HG02759 (cell line): ENCODE data around the gene ATF4.
"Not testable (repeated sequence)": the region's sequence is repeated elsewhere in the genome, so short reads cannot be mapped to it uniquely, and the experiment has no call there.

Source experiments
- ATAC-seq: cut with Tn5 transposase; IDR thresholded peaks from one replicate; pipeline ENCODE4 v1.9.1; 2021; ENCODE audit warnings: mild to moderate bottlenecking, moderate library complexity; ENCODE audit not compliant: unreplicated experiment

Gene ATF4

DNA sequence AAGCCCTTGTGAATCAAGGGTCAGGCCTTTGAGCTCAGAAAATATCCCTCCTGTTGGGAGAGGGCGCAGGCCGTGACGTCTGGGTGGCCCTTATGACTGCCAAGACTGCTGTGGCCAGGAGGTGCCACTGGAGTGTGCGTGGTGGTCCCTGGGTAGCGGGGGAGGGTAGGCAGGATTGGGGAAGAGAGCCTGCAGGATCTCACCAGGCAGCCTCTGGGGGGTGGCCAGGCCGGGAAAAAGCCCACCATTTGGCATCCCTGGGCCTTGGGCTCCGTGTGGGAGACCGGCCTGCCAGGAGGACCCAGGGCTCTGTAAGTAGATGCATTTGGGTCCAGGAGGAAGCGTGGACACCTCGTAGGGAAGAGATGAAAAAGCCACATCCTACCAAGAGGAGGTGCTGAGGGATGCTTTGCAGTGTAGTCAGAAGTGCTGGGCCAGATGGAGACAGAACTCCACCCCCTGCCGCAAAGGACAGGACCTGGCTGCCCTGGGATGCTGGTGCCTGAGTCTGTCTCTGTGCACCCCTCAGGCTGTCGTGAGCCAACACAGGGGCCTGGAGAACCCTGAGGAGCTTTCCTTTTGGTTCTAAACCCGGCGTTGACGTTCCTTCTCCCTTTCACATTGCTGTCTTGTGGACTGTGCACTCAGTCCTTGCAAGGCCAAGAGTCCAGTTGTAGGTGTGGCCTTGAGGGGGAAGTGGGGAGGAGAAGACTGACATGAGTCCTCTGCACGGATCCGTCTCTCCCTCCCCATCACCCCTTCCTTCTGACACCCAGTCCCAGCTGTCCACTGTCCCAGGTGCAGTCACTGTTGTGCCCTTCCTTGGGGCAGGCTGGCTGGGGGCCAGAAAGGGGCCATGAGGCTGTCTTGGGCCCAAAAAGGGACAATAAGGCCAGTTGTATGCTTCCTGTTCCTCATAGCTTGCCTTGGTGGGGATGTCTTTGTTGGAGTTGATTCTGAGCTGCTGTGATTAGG is 31.0 kb upstream of the ATF4 start:
- no peak for ATAC-seq

DNA sequence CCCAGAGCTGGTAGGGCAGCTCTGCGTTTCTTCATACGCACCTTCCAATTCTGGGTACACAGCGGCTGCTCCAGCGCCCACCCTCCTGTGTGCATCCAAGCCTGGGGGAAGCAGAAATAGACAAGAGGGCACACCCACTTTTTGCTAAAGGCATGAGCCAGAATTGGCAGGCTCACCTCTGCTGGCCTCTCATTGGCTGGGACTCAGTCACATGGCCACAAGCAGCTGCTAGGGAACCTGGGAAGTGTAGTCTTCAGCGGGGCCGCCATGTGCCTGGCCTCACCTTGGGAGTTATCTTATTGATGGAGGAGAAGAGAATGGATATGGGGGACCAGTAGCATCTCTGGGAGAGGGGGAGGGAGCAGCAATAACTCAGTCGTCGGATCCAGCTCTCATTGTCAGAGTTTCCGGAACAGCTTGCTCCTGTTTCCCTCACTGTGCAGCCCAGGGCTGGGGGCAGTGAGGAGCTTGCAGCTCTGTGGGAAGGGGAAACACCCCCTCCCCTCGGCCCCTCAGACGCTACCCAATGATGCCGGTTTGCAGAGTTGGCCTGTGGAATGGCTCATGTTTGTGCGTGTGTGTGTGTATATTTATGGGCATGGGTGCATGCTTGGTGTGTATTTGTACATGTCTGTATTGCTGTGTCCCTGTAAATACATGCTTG is 30.1 kb upstream of the ATF4 start:
- peak; percentile 76 for ATAC-seq

DNA sequence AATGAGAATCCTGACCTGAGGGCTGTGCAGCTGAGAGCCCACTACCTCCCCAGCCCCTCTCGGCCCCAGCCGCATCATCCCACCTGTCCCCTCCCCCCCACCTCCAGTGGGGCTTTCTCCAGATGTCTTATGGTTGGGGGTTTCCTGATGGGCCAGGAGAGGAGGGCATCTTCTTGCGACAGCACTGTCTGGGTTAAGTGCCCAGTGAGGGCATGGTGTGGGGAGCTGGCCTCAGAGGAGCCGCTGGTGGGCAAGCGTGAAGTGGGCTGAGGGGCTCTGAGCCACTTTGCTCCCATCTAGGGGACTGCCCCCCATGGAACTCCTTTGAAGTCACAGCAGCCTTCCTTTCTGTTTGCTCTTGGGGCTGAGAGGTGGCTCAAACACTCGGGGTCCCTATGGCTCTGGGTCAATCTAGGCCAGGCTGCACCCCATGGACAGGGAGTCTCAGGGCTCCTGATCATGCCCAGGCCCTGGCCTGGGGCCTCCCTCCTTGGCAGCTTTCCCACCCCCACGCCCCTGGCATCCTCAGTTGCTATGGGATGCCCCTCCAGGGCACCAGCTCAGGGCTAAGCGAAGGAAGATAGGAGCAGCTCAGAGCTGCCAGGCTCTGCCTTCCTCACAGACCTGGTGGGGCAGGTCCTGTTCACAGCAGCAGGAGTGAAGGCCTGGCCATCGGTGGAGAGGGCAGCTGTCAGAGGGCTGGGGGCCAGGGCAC is 29.2 kb upstream of the ATF4 start:
- no peak for ATAC-seq

DNA sequence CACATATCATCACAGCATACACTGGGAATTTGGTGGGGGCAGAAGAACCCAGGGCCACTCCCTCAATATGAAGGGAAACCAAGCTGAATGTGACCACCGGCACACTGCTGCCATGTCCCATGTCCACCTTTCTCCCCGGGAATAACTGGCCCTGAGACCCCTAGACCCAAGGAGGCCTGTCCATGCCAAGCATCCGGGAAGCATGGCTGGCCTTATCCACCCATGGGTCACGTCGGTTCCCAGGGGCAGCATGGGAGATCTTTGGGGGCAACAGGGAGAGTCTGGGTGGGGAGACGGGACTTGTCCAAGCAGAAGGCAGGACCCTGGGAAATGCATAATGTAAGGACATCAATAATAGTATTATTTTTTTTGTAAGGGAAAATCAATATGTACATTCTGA is 28.7 kb upstream of the ATF4 start:
- ATAC-seq: no peak

DNA sequence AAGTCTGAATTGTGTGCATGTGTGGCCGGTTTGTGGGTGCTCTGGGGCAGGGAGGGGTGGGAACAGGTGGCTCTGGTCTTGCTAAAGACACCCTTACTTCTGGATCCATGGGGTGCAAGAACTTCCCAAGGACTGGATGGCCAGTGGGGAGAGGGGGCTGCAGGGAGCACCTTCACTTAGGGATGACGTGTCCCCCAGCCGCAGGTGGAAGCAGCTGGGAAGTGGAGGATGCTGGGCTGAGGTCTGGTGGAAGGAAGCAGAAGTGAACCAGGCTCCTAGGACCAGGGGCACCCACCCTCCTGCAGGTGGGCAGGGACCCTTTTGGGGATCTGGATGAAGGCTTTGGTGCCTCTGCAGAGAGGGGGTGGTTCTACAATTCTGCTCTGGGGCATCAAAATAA is 28.2 kb upstream of the ATF4 start:
- no peak for ATAC-seq

DNA sequence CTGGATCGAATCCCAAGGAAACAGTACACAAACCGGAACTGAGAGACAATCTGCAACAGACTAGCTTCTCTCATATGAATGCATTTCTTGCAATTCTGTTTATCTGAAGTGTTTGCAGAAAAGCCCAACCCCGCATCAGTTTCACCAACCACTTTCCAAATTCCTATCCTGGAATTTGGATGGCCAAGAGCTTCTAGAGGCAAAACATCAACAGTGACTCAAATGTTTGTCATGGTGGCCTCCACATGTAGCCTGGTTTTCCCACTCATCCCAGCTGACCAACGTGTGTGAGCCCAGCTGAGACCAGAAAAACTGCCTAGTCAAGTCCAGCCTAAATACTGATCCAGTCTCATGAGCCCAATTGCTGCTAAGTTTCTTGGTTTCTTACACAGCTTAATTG is 26.6 kb upstream of the ATF4 start:
- no peak for ATAC-seq

DNA sequence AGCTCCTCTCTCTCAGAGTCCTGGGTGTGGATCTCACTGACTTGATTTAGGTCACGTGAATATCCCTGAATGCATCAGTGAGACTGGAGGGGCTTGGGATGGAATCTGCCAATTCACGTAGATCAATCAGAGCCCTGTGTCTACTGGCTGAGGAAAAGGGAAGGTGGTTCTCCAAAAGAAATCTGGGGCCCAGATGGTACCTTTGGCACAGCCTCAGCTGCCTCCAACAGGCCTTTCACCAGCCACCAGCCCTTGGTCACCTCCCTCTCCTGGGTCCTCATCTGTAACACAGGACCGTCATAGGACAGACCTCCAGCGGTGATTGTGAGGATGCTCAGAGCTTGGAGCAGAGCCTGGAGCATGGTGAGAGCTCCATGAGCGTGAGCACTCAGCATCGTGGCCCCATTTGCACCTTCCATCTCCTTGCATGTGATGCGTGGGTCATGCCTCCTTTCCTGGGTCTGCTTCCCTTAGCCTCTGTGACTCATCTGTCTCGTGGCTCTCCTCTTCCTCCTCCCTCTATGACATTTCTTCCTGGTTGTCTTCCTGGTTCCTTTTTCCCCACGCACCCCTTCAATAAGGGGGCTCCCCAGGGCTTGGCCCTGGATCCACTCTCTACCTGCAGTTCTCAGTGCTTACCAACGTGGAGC is 25.8 kb upstream of the ATF4 start:
- ATAC-seq: no peak

DNA sequence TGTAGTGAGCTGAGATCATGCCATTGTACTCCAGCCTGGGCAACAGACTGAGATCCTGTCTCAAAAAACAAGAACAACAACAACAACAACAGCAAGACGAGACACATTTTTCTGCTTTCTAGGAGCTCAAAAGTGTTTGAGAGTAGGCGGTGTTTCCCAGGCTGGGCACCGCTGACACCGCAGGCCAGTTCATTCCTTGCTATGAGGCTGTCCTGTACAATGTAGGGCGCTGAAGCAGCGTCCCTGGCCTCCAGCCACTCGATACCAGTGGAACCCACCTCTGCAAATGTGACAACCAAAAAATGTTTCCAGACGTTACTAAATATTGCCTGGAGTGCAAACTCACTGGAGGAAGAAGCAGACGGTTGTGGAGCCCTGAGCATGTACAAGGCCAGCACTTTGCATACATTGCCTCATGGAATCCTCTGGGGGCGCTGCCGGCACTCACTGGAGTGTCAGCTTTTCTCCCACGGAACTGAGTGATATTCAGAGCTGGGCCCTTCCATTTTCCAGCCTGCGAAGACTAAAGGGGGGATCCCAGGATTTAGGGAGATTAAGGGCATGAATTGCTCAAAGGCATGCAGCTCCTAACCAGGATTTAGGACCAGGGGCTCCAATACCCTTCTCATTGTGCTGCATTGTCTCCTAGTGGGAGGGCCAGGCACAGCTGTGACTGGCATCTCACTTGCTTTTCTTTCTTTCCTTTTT is 24.1 kb upstream of the ATF4 start:
- ATAC-seq: no peak

DNA sequence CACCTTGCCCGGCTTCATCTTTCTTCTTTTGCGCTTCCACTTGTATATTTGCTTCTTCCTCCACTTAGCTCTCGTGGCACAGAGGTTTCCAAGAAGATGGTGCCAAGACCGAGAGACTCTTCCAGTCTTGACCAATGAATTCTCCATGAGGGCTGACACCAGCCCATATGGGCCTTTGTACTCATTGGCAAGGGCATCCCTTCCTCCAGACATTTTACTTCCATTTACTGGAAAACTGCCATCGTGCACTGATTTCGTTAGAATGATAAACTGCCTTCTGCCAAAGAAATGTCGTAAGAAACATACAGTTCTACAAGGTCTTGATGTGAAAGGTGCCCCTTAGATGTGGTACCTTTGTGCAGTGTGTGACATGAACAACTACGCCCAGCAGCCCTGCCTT is 22.9 kb upstream of the ATF4 start:
- no peak for ATAC-seq

DNA sequence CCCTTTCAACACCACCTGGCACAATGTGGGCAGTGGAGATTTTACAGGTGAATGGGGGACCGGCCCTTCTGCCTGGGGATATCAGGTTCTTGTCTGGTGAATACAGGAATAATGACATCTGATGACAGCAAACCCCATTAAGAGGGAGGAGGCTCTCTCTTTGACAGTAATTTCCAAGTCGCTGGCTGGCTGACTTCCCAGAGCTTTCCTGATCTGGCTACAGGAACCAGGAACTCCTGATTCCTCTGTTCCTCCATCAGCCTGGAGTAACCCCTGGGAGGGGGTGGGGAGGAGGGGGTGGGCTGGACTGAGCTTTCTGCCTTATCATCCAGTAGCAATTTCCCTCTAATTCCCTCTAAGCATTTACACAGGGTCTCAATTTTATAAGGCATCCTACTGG is 22.0 kb upstream of the ATF4 start:
- no peak for ATAC-seq

DNA sequence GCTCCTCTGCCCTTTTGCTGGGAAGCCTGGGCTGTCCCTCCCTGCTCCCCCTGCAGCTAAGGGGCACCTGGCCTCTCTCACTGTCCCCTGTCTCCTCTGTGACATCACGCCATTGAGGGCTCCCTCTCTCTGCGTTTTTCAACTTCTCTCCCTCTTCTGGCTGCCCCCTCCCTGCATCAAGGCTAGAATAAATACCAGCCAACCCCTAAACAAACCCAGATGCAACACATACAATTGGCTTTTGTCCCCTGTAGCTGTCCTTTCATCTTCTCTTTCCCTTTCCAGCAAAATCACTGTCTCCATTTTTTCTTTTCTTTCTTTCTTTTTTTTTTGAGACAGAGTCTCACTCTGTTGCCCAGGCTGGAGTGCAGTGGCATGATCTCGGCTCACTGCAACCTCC is 21.6 kb upstream of the ATF4 start:
- ATAC-seq: no peak

DNA sequence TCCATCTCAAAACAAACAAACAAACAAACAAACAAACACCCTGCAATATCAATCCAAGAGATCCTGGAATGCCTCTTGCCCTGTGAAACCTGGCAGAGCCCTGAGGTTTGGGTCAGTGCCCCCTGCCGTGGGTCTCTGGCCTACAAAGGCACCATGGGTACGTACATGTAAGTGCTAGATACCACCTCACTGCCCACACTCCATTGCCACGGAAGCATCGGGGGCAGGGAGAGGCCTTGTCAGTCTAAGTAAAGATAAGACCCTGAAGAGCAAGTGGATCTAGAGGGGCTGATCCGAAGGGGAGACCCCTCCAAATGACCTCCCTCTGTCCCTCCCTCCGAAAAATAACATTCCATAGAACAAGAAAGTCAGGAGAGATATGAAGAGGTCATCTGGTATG is 20.3 kb upstream of the ATF4 start:
- no peak for ATAC-seq

DNA sequence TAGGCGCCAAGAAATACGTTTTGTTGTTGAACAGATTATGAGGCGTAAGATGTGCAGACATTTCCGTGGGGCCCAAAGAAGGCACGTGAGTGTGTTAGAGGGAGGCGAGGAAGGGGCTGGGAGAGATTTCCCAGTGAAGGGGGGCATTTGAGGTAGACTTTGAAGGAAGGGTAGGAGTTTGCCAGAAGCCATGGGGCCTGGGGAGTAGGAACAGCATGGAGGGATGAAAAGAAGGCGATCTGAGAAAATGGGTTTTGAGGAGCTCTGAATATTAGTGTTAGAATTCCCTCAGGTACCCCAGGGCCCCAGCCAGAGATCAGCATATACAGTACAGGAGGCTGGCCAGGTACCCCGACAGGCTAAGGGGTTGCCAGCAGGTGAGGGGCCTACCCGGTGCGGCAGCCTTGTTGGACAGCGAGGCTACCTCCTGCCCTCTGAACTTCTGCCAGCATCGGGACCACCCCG is 18.7 kb upstream of the ATF4 start:
- no peak for ATAC-seq

DNA sequence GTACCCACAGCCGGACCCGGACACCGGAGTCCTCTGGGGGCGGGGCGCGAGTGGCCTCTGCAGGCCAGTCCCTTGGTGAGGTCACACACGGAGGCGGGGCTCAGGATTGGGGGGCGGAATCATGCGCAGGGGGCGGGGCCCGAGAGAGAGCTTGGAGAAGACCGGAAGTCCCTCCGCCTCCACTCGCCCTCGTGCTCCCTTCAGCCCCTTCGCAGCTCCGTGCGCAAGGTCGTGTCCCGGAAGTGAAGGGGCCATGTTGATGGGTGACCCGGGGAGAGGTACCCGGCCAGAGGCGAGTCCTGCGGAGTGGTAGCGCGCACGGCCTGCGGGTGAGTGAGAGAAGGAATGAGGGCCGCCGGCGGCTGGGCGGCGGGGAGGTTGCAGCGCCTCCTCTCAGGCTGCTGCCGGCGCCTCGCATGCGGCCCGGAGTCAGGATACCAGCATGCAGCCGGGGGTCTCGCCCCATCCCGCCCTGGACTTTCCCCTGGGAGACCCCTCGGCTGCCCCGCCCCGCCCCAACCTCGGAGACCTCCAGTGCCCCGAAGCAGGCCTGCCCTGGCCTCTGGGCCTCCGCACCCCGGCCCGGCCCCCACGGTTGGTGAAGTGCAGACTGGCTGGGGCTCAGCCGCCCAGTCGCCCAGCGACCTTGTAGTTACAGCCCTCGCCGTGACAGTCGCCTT is 18.1 kb upstream of the ATF4 start, which contains the start of gene MIEF1:
Gene MIEF1, plus strand, starts transcription at position 182 of the 680 bp plus-strand sequence. CDS start 9,005 bp downstream, outside the sequence.
- ATAC-seq: peak; percentile 91

DNA sequence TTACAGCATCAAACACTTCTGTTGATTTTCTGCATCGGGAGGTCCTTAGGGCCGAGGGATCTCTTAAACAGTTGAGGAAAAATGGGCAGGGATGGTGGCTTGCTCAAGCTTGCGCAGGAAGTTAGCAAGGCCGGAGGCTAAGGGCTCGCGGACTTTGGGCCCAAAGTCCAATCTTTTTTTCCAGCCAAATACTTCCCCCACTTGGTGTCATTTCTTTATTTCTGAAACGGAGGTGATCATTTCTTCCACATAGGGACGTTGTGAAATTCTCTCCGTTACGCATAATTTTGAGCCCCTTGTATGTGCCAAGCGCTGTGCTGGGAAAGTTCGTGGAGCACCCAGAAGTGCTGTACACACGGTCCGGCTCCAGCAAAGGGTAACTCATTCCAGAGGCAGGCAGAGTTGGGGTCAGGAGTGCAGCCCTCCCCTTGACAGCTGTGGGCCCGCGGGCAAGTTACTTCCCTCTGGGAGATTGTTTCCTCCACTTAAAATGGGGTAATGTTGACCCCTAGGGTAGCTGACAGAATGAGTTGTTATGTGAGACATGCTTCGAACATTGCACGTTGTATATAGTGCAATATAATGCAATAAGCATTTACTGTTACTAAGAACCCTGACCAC is 17.5 kb upstream of the ATF4 start:
- ATAC-seq: peak; percentile 3

DNA sequence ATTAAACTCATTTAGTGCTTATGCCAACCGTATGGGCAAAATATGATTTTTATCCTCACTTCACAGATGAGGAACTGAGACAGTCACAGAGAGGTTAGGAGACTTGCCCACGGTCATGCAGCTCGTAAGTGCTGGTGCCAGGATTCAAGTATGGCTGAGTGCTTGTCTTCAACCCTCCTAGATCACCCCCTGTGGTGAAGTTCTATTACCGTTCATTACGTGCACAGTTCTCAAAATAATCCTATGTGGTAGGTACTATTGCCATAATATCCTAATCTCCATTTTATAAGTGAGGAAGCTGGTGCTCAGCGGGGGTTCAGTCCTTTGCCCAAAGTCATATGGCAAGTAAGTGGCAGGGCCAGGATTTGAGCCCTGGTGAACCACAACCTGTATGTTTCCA is 16.7 kb upstream of the ATF4 start:
- no peak for ATAC-seq

DNA sequence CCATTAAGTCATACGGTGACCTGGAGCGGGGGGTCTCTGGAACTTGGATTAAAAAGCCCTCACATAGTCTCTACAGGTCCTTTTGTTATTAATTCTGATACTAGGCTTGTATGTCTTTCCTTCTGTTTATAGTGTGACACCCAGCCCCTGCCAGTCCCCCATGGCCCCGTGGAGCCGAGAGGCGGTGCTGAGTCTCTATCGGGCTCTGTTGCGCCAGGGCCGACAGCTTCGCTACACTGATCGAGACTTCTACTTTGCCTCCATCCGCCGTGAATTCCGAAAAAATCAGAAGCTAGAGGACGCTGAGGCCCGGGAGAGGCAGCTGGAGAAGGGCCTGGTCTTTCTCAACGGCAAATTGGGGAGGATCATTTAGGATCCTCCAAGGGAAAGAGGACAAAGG is 16.3 kb upstream of the ATF4 start:
- ATAC-seq: no peak

DNA sequence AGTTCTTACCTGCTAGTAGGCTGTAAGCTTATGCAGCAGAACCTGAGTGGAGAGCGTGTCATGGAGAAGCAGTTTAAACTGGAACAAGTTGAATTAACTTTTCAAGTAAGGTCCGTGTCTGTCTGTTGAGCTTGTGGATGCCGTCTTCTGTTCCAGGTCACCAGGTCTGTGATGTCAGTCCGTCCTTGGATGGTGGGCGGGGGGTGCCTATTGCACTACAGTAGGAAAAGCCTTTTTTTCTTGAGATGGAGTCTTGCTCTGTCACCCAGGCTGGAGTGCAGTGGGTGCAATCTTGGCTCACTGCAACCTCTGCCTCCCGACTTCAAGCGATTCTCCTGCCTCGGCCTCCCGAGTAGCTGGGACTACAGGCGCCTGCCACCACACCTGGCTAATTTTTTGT is 13.3 kb upstream of the ATF4 start:
- not testable (repeated sequence) for ATAC-seq

DNA sequence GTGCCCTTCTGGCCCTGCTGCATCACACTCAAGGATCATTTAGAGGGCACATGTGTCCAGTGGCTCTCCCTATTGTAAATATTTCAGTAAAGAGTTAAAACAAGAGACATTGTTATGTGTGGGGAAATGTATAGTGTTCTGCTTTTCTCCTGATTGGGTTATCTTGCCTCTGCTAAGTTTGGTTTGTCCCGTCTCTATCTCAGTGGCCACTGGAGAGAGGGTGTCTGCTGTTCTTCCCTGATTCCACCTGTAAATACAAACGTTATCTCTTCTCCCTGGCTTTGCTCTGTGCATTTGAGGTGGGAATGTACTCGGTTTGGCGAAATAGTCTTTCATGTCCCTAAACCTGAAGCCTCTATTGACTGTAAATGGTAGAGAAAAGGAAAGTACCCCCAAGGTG is 12.0 kb upstream of the ATF4 start:
- ATAC-seq: no peak
